ENCODE results near the gene METTL21C.

The METTL21C gene

GRCh38 chr13:102697264-102697663 lies 2.4 kb upstream of the METTL21C start:
- FAIRE-seq: no peak

- FAIRE-seq: no peak
Measured at GRCh38 chr13:102696465-102696864, 1.6 kb upstream of the METTL21C start.

GRCh38 chr13:102693776-102694175 lies 1.1 kb downstream of the METTL21C start:
- FAIRE-seq: peak; percentile 85

- FAIRE-seq: no peak
Measured at GRCh38 chr13:102693250-102693649, 1.6 kb downstream of the METTL21C start.

GRCh38 chr13:102692491-102692826 lies 2.4 kb downstream of the METTL21C start:
- FAIRE-seq: no peak

- no peak for FAIRE-seq
Measured at GRCh38 chr13:102690883-102691282, 4.0 kb downstream of the METTL21C start.

- FAIRE-seq: no peak
Measured at GRCh38 chr13:102688306-102688973, 6.4 kb downstream of the METTL21C start.

- no peak for FAIRE-seq
Measured at GRCh38 chr13:102687520-102687919, 7.3 kb downstream of the METTL21C start.

- FAIRE-seq: no peak
Measured at GRCh38 chr13:102686024-102686423, 8.8 kb downstream of the METTL21C start.

GRCh38 chr13:102683637-102684036 lies 11.2 kb downstream of the METTL21C start:
- FAIRE-seq: no peak

- no peak for FAIRE-seq
Measured at GRCh38 chr13:102682727-102683126, 12.1 kb downstream of the METTL21C start.

GRCh38 chr13:102682211-102682610 lies 12.6 kb downstream of the METTL21C start:
- no peak for FAIRE-seq

GRCh38 chr13:102680842-102681740 lies 13.8 kb downstream of the METTL21C start:
- FAIRE-seq: no peak

- no peak for FAIRE-seq
Measured at GRCh38 chr13:102680133-102680717, 14.6 kb downstream of the METTL21C start.

GRCh38 chr13:102679449-102680132 lies 15.3 kb downstream of the METTL21C start:
- FAIRE-seq: no peak

- FAIRE-seq: no peak
Measured at GRCh38 chr13:102678339-102679107, 16.3 kb downstream of the METTL21C start.

- FAIRE-seq: no peak
Measured at GRCh38 chr13:102677122-102677521, 17.7 kb downstream of the METTL21C start.

GRCh38 chr13:102675115-102675514 lies 19.7 kb downstream of the METTL21C start:
- no peak for FAIRE-seq

- no peak for FAIRE-seq
Measured at GRCh38 chr13:102670130-102670529, 24.7 kb downstream of the METTL21C start.

- no peak for FAIRE-seq
Measured at GRCh38 chr13:102667911-102668310, 26.9 kb downstream of the METTL21C start.

- no peak for FAIRE-seq
Measured at GRCh38 chr13:102667023-102667422, 27.8 kb downstream of the METTL21C start.

GRCh38 chr13:102659168-102659713 lies 35.6 kb downstream of the METTL21C start:
- no peak for FAIRE-seq

Data from endometrium (tissue), 2 donors.